HG03442 (cell line): ENCODE results near the gene ZNF8.
A peak's percentile ranks its signal among the peaks of the same experiment; 100 is the strongest.
"Not testable (repeated sequence)": the region's sequence is repeated elsewhere in the genome, so short reads cannot be mapped to it uniquely, and the experiment has no call there.

Source experiments
- ATAC-seq: cut with Tn5 transposase; IDR thresholded peaks from one replicate; pipeline ENCODE4 v1.9.1; 2021; ENCODE audit warnings: mild to moderate bottlenecking, moderate library complexity; ENCODE audit not compliant: unreplicated experiment

ZNF8 gene

GRCh38 chr19:58294743-58295374 is 16.1 kb downstream of the ZNF8 start:
- no peak for ATAC-seq

- ATAC-seq: no peak
Measured at GRCh38 chr19:58296104-58296503, 17.3 kb downstream of the ZNF8 start.

DNA sequence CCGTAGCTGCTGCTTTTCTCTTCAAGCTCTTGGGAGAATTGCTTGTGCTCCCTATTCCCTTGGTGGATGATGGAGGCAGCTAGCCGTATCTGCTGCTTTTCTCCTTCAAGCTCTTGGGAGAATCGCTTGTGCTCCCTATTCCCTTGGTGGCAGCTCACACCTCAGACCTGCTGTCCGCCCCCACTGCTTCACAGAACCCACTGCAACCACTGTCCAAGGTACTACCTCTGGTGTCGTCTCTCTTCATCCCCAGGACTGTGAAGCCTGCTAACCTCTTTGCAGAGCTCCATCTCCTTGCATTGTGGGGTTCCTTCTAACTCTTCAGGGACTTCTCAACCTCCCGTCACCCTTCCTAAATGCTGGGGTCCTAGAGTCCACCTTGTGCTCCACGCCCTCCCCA is 21.9 kb downstream of the ZNF8 start:
- no peak for ATAC-seq

GRCh38 chr19:58304255-58304654 is 25.5 kb downstream of the ZNF8 start:
- no peak for ATAC-seq

DNA sequence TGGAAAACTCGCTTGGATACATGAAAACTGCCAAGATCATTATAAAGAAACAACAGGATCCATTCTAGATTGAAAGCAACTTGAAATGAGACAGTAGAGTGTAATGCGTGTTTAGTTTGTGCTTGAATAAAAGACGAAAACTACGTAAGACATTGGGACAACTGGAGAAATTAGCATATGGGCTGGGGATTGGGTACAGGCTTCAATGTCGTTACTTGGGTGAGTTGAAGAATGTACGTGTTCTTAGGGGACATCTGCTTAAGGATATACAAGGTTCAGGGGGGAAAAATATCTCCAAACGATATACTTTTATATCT is 26.0 kb downstream of the ZNF8 start:
- ATAC-seq: no peak

- ATAC-seq: peak; percentile 92
Measured at GRCh38 chr19:58305065-58305931, 26.5 kb downstream of the ZNF8 start, which contains the start of gene ERVK3-1. TSS of gene ERVK3-1 (plus strand) at chr19:58305377. CDS start at chr19:58312169, 6,792 bp downstream.

DNA sequence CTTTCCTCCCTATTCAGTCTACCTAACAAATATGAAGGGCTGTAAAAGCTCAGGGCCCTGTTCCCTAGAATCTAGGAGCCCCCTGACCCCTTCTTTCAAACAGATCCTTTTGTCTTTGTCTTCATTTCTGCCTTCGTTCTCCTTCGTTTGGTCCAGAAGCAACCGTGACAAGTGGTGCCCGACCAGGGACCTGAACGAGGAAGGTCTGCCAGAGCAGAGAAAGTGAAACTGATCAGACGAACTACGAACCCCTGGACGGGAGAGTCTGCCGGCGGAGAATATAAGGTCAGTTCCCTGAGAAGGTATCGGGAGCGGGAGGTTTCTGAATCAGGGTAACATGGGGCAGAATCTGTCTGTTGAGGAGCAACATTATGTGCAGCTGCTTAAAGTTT is 27.2 kb downstream of the ZNF8 start:
- ATAC-seq: no peak

DNA sequence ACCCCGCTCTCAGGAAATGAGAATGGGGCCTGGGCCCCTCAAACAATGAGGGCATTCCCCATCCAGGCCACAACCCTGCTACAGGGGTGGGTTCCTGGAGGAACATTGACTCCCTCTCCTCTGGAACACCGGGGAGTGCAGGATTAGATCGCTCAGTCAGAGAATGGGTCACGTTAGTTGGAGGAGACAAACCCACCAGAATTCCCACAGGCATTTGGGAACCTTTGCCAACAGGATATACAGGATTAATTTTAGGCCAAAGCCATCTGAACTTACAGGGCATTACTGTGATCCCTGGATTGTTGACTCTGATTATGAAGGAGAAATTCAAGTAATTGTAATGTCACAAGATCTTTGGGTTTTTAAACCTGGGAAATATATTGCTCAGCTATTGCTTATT is 29.0 kb downstream of the ZNF8 start:
- ATAC-seq: no peak

- ATAC-seq: not testable (repeated sequence)
Measured at GRCh38 chr19:58310685-58311084, 31.9 kb downstream of the ZNF8 start.

GRCh38 chr19:58311345-58311865 is 32.6 kb downstream of the ZNF8 start:
- no peak for ATAC-seq

DNA sequence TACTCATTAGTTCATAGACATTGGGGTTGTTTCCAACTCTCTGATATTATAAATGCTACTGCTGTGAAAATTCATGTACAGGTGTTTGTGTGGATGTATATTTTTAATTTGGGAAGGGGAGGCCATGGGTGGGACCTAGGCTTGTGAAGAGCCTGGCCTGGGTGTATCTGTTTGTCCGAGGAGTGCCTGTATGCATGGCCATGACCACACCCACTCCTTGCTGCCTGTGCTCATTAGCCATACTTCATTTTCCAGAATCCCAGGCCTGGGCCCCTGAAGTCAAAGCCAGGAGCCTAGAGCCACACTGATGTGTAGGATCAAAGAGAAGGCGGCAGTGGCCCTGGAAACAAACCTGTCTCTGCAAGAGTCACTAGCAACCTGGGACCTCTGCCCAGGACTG is 36.8 kb downstream of the ZNF8 start:
- ATAC-seq: no peak

DNA sequence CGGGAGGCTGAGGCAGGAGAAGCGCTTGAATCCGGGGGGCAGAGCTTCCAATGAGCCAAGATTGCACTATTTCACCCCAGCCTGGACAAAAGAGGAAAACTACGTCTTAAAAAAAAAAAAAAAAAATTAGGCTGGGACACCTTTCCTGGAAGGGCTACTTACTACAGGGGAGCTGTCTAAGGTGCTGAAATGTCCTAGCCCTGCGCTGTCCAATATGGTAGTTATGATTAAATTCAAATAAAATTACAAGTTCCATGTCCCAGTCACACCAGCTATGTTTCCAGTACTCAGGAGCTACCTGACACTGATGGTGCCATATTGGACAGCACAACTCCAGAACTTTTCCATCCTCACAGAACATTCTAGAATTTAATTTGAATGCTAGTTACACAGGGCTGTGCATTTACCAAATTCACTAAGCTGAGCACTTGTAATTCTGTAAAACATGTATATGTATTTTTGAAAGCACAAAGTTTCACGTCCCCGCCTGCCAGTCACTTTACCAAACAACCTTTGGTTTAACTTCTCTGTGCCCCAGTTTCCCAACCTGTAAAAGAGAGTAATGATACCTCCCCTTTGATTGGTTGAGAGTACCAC is 38.8 kb downstream of the ZNF8 start:
- no peak for ATAC-seq

DNA sequence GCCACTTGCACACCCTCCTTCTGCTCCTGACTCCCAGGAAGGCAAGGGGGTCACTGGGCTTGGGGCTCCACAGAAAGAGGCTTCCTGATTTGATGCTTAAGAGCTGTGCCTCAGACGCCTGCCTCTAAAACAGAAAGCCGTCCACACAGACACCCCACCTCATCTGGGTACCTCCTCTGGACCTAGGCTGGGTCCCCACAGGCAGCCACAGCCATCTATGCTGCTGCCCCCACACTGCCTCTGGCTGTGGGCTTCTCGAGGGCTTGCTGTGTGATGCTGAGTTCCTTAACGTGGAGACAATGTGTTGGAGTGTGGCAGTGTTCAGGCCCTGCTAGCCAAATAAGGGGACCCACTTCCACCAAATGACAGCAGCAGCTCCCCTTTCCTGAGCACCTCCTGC is 39.5 kb downstream of the ZNF8 start:
- ATAC-seq: no peak

GRCh38 chr19:58319241-58319640 is 40.5 kb downstream of the ZNF8 start:
- ATAC-seq: no peak

GRCh38 chr19:58325311-58326022 is 46.7 kb downstream of the ZNF8 start:
- no peak for ATAC-seq

GRCh38 chr19:58326501-58326913 is 47.8 kb downstream of the ZNF8 start:
- no peak for ATAC-seq

GRCh38 chr19:58326914-58327726 is 48.4 kb downstream of the ZNF8 start, which contains the start of gene ZSCAN22:
TSS of gene ZSCAN22 (plus strand) at chr19:58326994. CDS start at chr19:58334803, 7,809 bp downstream.
- ATAC-seq: peak; percentile 79

- ATAC-seq: no peak
Measured at GRCh38 chr19:58328999-58329398, 50.2 kb downstream of the ZNF8 start.

DNA sequence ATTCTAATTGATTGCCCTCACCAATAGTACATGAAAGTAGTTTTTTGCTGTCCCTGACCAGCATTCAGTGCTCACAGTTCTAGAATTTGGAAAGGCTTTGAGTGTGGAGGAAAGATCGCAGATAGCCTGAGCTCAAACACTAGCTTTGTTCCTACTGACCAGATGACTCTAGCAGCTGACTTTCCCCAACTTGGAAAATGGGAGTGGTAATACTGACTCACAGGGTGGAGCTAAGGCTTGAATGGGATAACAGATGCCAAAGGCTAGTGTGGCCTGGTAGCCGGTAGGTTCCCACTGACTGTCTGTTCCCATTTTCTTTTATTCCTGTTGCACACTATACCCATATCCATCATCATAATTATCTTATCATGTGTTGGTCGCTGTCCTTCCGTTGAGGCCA is 51.7 kb downstream of the ZNF8 start:
- ATAC-seq: no peak

GRCh38 chr19:58332697-58333096 is 53.9 kb downstream of the ZNF8 start:
- ATAC-seq: no peak
